ENCODE results near the gene CD164L2.
"Not testable (repeated sequence)": the region's sequence is repeated elsewhere in the genome, so short reads cannot be mapped to it uniquely, and the experiment has no call there.

- TF ChIP-seq, protein P1, sequence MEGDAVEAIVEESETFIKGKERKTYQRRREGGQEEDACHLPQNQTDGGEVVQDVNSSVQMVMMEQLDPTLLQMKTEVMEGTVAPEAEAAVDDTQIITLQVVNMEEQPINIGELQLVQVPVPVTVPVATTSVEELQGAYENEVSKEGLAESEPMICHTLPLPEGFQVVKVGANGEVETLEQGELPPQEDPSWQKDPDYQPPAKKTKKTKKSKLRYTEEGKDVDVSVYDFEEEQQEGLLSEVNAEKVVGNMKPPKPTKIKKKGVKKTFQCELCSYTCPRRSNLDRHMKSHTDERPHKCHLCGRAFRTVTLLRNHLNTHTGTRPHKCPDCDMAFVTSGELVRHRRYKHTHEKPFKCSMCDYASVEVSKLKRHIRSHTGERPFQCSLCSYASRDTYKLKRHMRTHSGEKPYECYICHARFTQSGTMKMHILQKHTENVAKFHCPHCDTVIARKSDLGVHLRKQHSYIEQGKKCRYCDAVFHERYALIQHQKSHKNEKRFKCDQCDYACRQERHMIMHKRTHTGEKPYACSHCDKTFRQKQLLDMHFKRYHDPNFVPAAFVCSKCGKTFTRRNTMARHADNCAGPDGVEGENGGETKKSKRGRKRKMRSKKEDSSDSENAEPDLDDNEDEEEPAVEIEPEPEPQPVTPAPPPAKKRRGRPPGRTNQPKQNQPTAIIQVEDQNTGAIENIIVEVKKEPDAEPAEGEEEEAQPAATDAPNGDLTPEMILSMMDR (conservative IDR thresholded peaks at IDR 0.05) = not testable (repeated sequence)
- not testable (repeated sequence) for TF ChIP-seq EZH2 (IDR thresholded peaks at IDR 0.05; ENCODE audit: low read depth)
Measured at GRCh38 chr1:27406791-27407190, 23.7 kb upstream of the CD164L2 start.
